Nephron progenitor cell (in vitro differentiated cells): ENCODE measurements around the gene METTL8.

Experiments
- DNase-seq: peaks from one replicate; pipeline ENCODE4 v3.0.0; 2021
- H3K27ac Mint-ChIP-seq: 2 replicates; pipeline ENCODE4 v1.8.0; 2021; ENCODE audit warnings: mild to moderate bottlenecking, moderate library complexity, mixed read lengths
- H3K27me3 Mint-ChIP-seq: 2 replicates; pipeline ENCODE4 v1.8.0; 2021; ENCODE audit warnings: mild to moderate bottlenecking, low read depth, mixed read lengths; ENCODE audit not compliant: poor library complexity
- H3K36me3 Mint-ChIP-seq: 2 replicates; pipeline ENCODE4 v1.8.0; 2021; ENCODE audit warnings: low read depth, mixed read lengths
- H3K4me1 Mint-ChIP-seq: 2 replicates; pipeline ENCODE4 v1.8.0; 2021; ENCODE audit warnings: mixed read lengths
- H3K4me3 Mint-ChIP-seq: 2 replicates; pipeline ENCODE4 v1.8.0; 2021; ENCODE audit warnings: mild to moderate bottlenecking, moderate library complexity, mixed read lengths
- H3K9me3 Mint-ChIP-seq: 2 replicates; pipeline ENCODE4 v1.8.0; 2021; ENCODE audit warnings: mild to moderate bottlenecking, moderate library complexity, mixed read lengths
- CTCF ChIP-seq: fragments of 200-600 bp; sonication (generic); IDR thresholded peaks from 2 replicates; pipeline ENCODE4 v1.5.0; 2021; ENCODE audit warnings: antibody characterized with exemption

METTL8 gene

GRCh38 chr2:171308280-171309054 lies 125.3 kb downstream of the METTL8 start:
- Mint-ChIP-seq H3K27me3 (peaks cover 2% of the 10 kb centered on the region), H3K4me3 (no peak overlapping the region), H3K27ac (no peak overlapping the region), H3K9me3 (peaks cover 26% of the 10 kb centered on the region), H3K36me3 (peaks cover 15% of the 10 kb centered on the region), H3K4me1 (peaks cover 4% of the 10 kb centered on the region)
- no peak for DNase-seq
- TF ChIP-seq CTCF = no peak

GRCh38 chr2:171307560-171307959 lies 126.2 kb downstream of the METTL8 start:
- H3K36me3 Mint-ChIP-seq = peaks cover 15% of the 10 kb centered on the region
- H3K9me3 Mint-ChIP-seq = peaks cover 21% of the 10 kb centered on the region
- H3K4me3 Mint-ChIP-seq = no peak overlapping the region
- no peak overlapping the region for H3K27ac Mint-ChIP-seq
- H3K4me1 Mint-ChIP-seq = peaks cover 4% of the 10 kb centered on the region
- DNase-seq = no peak
- TF ChIP-seq CTCF = no peak
- peaks cover 1% of the 10 kb centered on the region for H3K27me3 Mint-ChIP-seq

- no peaks in the 10 kb centered on the region for H3K4me1 Mint-ChIP-seq
- H3K27ac Mint-ChIP-seq = no peak overlapping the region
- no peak overlapping the region for H3K4me3 Mint-ChIP-seq
- no peaks in the 10 kb centered on the region for H3K36me3 Mint-ChIP-seq
- TF ChIP-seq CTCF = no peak
- H3K27me3 Mint-ChIP-seq = no peaks in the 10 kb centered on the region
- no peaks in the 10 kb centered on the region for H3K9me3 Mint-ChIP-seq
- DNase-seq = no peak
These were observed 135.8 kb downstream of the METTL8 start for GRCh38 chr2:171297956-171298355.

- Mint-ChIP-seq H3K4me3 (no peak overlapping the region), H3K36me3 (no peaks in the 10 kb centered on the region), H3K27me3 (peaks cover 4% of the 10 kb centered on the region), H3K4me1 (peaks cover 2% of the 10 kb centered on the region), H3K9me3 (no peaks in the 10 kb centered on the region), H3K27ac (no peak overlapping the region)
- TF ChIP-seq CTCF = no peak
- DNase-seq = no peak
These were observed 139.2 kb downstream of the METTL8 start for GRCh38 chr2:171294608-171295007.

GRCh38 chr2:171293661-171294060 lies 140.1 kb downstream of the METTL8 start:
- peaks cover 4% of the 10 kb centered on the region for H3K27me3 Mint-ChIP-seq
- DNase-seq = no peak
- TF ChIP-seq CTCF = no peak
- no peak overlapping the region for H3K27ac Mint-ChIP-seq
- peaks cover 3% of the 10 kb centered on the region for H3K4me1 Mint-ChIP-seq
- no peaks in the 10 kb centered on the region for H3K36me3 Mint-ChIP-seq
- H3K4me3 Mint-ChIP-seq = no peak overlapping the region
- H3K9me3 Mint-ChIP-seq = no peaks in the 10 kb centered on the region

- no peak for DNase-seq
- H3K36me3 Mint-ChIP-seq = no peaks in the 10 kb centered on the region
These were observed 143.8 kb downstream of the METTL8 start for GRCh38 chr2:171289991-171290390.

More at GRCh38 chr2:171289991-171290390, 143.8 kb downstream of the METTL8 start:
- peaks cover 4% of the 10 kb centered on the region for H3K27me3 Mint-ChIP-seq
- H3K4me1 Mint-ChIP-seq = peaks cover 3% of the 10 kb centered on the region
- H3K4me3 Mint-ChIP-seq = no peak overlapping the region
- H3K9me3 Mint-ChIP-seq = no peaks in the 10 kb centered on the region
- no peak overlapping the region for H3K27ac Mint-ChIP-seq
- no peak for TF ChIP-seq CTCF
